ENCODE results near the gene ARFGAP1.

GRCh38 chr20:63292292-63292701 is 19.7 kb downstream of the ARFGAP1 start:
- no peak for TF ChIP-seq CTCF (IDR thresholded peaks at IDR 0.05; ENCODE audit: insufficient read depth, low read depth, low read length)
- no peak for TF ChIP-seq EZH2 (IDR thresholded peaks at IDR 0.05; ENCODE audit: insufficient read depth, low read length)
